ENCODE measurements around the gene SLC16A1. TPM values are rescaled to one million over a fixed set of nuclear protein-coding genes. Genes with fewer than 3 reads are reported as not detected.

SLC16A1 gene
- total and polyA plus RNA-seq, 2 of the 8 experiments (the other 6 are each of a cell fraction or from before 2014, with no cell fraction given), result 435 to 545 TPM

GRCh38 chr1:112954017-112954650 is 1.9 kb downstream of the SLC16A1 start:
- WGBS, 2 experiments (ENCODE audit: extremely low coverage in 1 of 2, insufficient coverage in 1 of 2, insufficient read length in 1 of 2, insufficient replicate concordance in 2 of 2, low coverage in 1 of 2, low lambda C conversion rate in 2 of 2, missing lambda C conversion rate in 1 of 2), result 33% methylated on average over 4 of the region's 4 CpGs; no CpG with 5 or more reads in 1 of the 2 experiments
- H3K27me3 ChIP-seq (replicated peaks in 1 of 4; ENCODE audit: control insufficient read depth in 3 of 4, extremely low read depth in 1 of 4, insufficient read depth in 3 of 4, low read length in 3 of 4), result no peaks in the 10 kb centered on the region
- H3K4ac ChIP-seq (replicated peaks; ENCODE audit: insufficient read length, low read depth, low read length), result no peak overlapping the region
- H3K27ac ChIP-seq (ENCODE audit: low read depth, low read length), result no peak overlapping the region
- no peak overlapping the region for H4K8ac ChIP-seq (ENCODE audit: extremely low read depth, insufficient read depth, low read length)
- no peak overlapping the region for H2BK5ac ChIP-seq (ENCODE audit: low read depth, low read length)
- no peaks in the 10 kb centered on the region for H3K9me3 ChIP-seq (ENCODE audit: insufficient read depth in 2 of 2, low read depth in 1 of 2, low read length in 1 of 2)
- no peak overlapping the region for H2BK120ac ChIP-seq (replicated peaks; ENCODE audit: low read depth, low read length)
- DNase-seq (ENCODE audit: low read depth in 1 of 2, low spot score in 2 of 2) (no peak), FAIRE-seq (no peak)
- peaks cover 68 to 100% of the 10 kb centered on the region in 2 experiments for H3K79me2 ChIP-seq (ENCODE audit: control insufficient read depth in 1 of 2, insufficient read depth in 2 of 2, low read length in 2 of 2)
- no peak overlapping the region for H2BK15ac ChIP-seq (ENCODE audit: low read length)
- peaks cover 4 to 13% (median 7%) of the 10 kb centered on the region in 4 experiments; a peak in 5 of 7 replicates for H3K4me1 ChIP-seq (replicated peaks in 1 of 4; ENCODE audit: control insufficient read depth in 3 of 4, insufficient read depth in 4 of 4, low read length in 3 of 4)
- H2AK5ac ChIP-seq (ENCODE audit: low read depth, low read length), result no peak overlapping the region
- TF ChIP-seq USF2 (IDR thresholded peaks at IDR 0.05; ENCODE audit: low read length), result no peak
- TF ChIP-seq BRCA1 (IDR thresholded peaks at IDR 0.05; ENCODE audit: low read depth, low read length), result no peak
- no peak for TF ChIP-seq HDAC6 (IDR thresholded peaks at IDR 0.05; ENCODE audit: low read depth, low read length)
- TF ChIP-seq POLR2A (IDR thresholded peaks at IDR 0.05; ENCODE audit: control extremely low read depth in 1 of 2, low read depth in 2 of 2, low read length in 2 of 2), result 0 out of 3 replicates have a peak, but pooled peaks of 1 of the 2 experiments have one; percentile 19
- no peak for TF ChIP-seq POU5F1 (IDR thresholded peaks at IDR 0.05; ENCODE audit: low read depth, low read length)
- TF ChIP-seq RNF2 (IDR thresholded peaks at IDR 0.05; ENCODE audit: borderline replicate concordance, low read depth, low read length, missing control alignments, poor library complexity, severe bottlenecking), result no peak
- TF ChIP-seq EGR1 (IDR thresholded peaks at IDR 0.05; ENCODE audit: borderline replicate concordance, low read depth, low read length), result no peak
- no peak for TF ChIP-seq RFX5 (IDR thresholded peaks at IDR 0.05; ENCODE audit: borderline replicate concordance, low read depth, low read length)
- no peak for TF ChIP-seq BCL11A (IDR thresholded peaks at IDR 0.05; ENCODE audit: low read depth in 2 of 2, low read length in 2 of 2)
- no peak overlapping the region for H3K56ac ChIP-seq (replicated peaks; ENCODE audit: insufficient read length, low read depth, low read length)
- no peak overlapping the region for H3K18ac ChIP-seq (ENCODE audit: extremely low read depth, low read length)
- H3K4me3 ChIP-seq (ENCODE audit: extremely low read depth in 1 of 4, insufficient read depth in 2 of 4, low read depth in 3 of 4, low read length in 4 of 4), result peak overlapping the region; percentile 81 to 95 (median 90)
- no peak overlapping the region for H2AFZ ChIP-seq (ENCODE audit: low read length)
- H2BK12ac ChIP-seq (ENCODE audit: low read depth, low read length), result no peak overlapping the region
- no peaks in the 10 kb centered on the region for H3K79me1 ChIP-seq (ENCODE audit: low read depth, low read length)
- no peak overlapping the region for H3K23ac ChIP-seq (ENCODE audit: insufficient read length)
- H3K9ac ChIP-seq (replicated peaks in 1 of 4; ENCODE audit: extremely low read depth in 1 of 4, low read depth in 3 of 4, low read length in 3 of 4), result peak overlapping the region; percentile 45 to 79 (median 56); a peak in 4 of 7 replicates
- H3K14ac ChIP-seq (ENCODE audit: insufficient read length), result no peak overlapping the region
- POLR2A ChIA-PET (ENCODE audit: partially characterized antibody), result interaction anchor here (0.9 to 5.2 kb wide), 16 partner anchors 10 to 118 kb away, joined by 3 to 40 read pairs (median 6); partner anchors contain the start of gene LRIG2
- H4K20me1 ChIP-seq (replicated peaks in 1 of 2; ENCODE audit: control insufficient read depth in 1 of 2, insufficient read depth in 2 of 2, low read length in 2 of 2), result peaks cover 25 to 37% of the 10 kb centered on the region in 2 experiments
- no peak overlapping the region for H2BK20ac ChIP-seq (ENCODE audit: low read length)
- no peak overlapping the region for H4K5ac ChIP-seq (ENCODE audit: insufficient read length, low read depth, low read length)
- peaks cover 0 to 32% (median 4%) of the 10 kb centered on the region in 4 experiments; a peak in 4 of 8 replicates for H3K36me3 ChIP-seq (ENCODE audit: control insufficient read depth in 2 of 4, insufficient read depth in 4 of 4, low read length in 3 of 4)
- no peak overlapping the region for H4K91ac ChIP-seq (replicated peaks; ENCODE audit: insufficient read length, low read length)
- peak overlapping the region; percentile 77 to 87 for H3K4me2 ChIP-seq (ENCODE audit: insufficient read depth in 1 of 2, low read depth in 2 of 2, low read length in 2 of 2)
- H3K23me2 ChIP-seq (ENCODE audit: low read depth, low read length), result peaks cover 13% of the 10 kb centered on the region
- CTCF ChIA-PET (ENCODE audit: partially characterized antibody), result interaction anchor here (0.7 to 2.6 kb wide), 13 partner anchors 9 to 238 kb away, joined by 3 to 23 read pairs (median 4); partner anchors contain the start of gene LRIG2

Data from H1 (cell line).